ENCODE measurements around the gene KNSTRN. TPM values are rescaled to one million over a fixed set of nuclear protein-coding genes. Genes with fewer than 3 reads are reported as not detected.

The KNSTRN gene
- polyA plus RNA-seq, 1 donor (not counting 4 experiments of a cell fraction or from before 2014, with no cell fraction given) = 42.4 TPM

- H3K4me3 ChIP-seq (ENCODE audit: control insufficient read depth in 2 of 3, extremely low read depth in 1 of 3, insufficient read depth in 2 of 3, low read depth in 1 of 3, low read length in 3 of 3) = no peak overlapping the region
- H3K9me3 ChIP-seq (ENCODE audit: control insufficient read depth, low read depth, low read length) = no peaks in the 10 kb centered on the region
- no peak overlapping the region for H3K4me2 ChIP-seq (ENCODE audit: control insufficient read depth, extremely low read depth, insufficient read depth, low read depth, low read length)
- H3K9me1 ChIP-seq (ENCODE audit: control insufficient read depth, extremely low read depth, insufficient read depth, low read length) = no peaks in the 10 kb centered on the region
- H3K36me3 ChIP-seq (ENCODE audit: control insufficient read depth in 2 of 2, extremely low read depth in 1 of 2, insufficient read depth in 2 of 2, low read length in 2 of 2) = no peaks in the 10 kb centered on the region
- no peaks in the 10 kb centered on the region for H3K79me2 ChIP-seq (ENCODE audit: control insufficient read depth, insufficient read depth, low read length)
- TF ChIP-seq EZH2 (IDR thresholded peaks at IDR 0.05; ENCODE audit: low read length) (no peak), CTCF (optimal IDR thresholded peaks at IDR 0.05 in 1 of 3, IDR thresholded peaks at IDR 0.05 in 1 of 3, conservative IDR thresholded peaks at IDR 0.05 in 1 of 3; ENCODE audit: extremely low read depth in 1 of 3, insufficient read depth in 2 of 3, low read length in 3 of 3) (no peak)
- FAIRE-seq = no peak
- dilution Hi-C loops (cut with MboI; ENCODE audit: extremely low pct_ligation_motif_present, low sequenced_read_pairs) = no loop called here
- no peak overlapping the region for H3K27ac ChIP-seq (ENCODE audit: control insufficient read depth, insufficient read depth, low read length)
- H3K4me1 ChIP-seq (ENCODE audit: control insufficient read depth, extremely low read depth, insufficient read depth, low read length) = peaks cover 13% of the 10 kb centered on the region
- no peaks in the 10 kb centered on the region for H3K27me3 ChIP-seq (ENCODE audit: control insufficient read depth, extremely low read depth, insufficient read depth, low read length)
- DNase-seq (ENCODE audit: low read depth, low spot score) = no peak
- H3K9ac ChIP-seq (ENCODE audit: control insufficient read depth, extremely low read depth, insufficient read depth, low read length) = no peak overlapping the region
- H2AFZ ChIP-seq (ENCODE audit: control insufficient read depth, low read length) = no peak overlapping the region
- H4K20me1 ChIP-seq (ENCODE audit: control insufficient read depth, extremely low read depth, insufficient read depth, low read length) = no peaks in the 10 kb centered on the region
Measured at GRCh38 chr15:40348474-40348870, 34.0 kb upstream of the KNSTRN start.

GRCh38 chr15:40349163-40349562, 33.4 kb upstream of the KNSTRN start:
- FAIRE-seq (no peak), DNase-seq (ENCODE audit: low read depth, low spot score) (no peak)
- H3K9me3 ChIP-seq (ENCODE audit: control insufficient read depth, low read depth, low read length) = no peaks in the 10 kb centered on the region
- H3K79me2 ChIP-seq (ENCODE audit: control insufficient read depth, insufficient read depth, low read length) = no peaks in the 10 kb centered on the region
- peaks cover 6% of the 10 kb centered on the region for H3K4me1 ChIP-seq (ENCODE audit: control insufficient read depth, extremely low read depth, insufficient read depth, low read length)
- TF ChIP-seq CTCF (optimal IDR thresholded peaks at IDR 0.05 in 1 of 3, IDR thresholded peaks at IDR 0.05 in 1 of 3, conservative IDR thresholded peaks at IDR 0.05 in 1 of 3; ENCODE audit: extremely low read depth in 1 of 3, insufficient read depth in 2 of 3, low read length in 3 of 3) = no peak
- no peak for TF ChIP-seq EZH2 (IDR thresholded peaks at IDR 0.05; ENCODE audit: low read length)
- no peak overlapping the region for H3K27ac ChIP-seq (ENCODE audit: control insufficient read depth, insufficient read depth, low read length)
- H3K4me2 ChIP-seq (ENCODE audit: control insufficient read depth, extremely low read depth, insufficient read depth, low read depth, low read length) = no peak overlapping the region
- no peaks in the 10 kb centered on the region for H4K20me1 ChIP-seq (ENCODE audit: control insufficient read depth, extremely low read depth, insufficient read depth, low read length)
- H3K9ac ChIP-seq (ENCODE audit: control insufficient read depth, extremely low read depth, insufficient read depth, low read length) = no peak overlapping the region
- no peaks in the 10 kb centered on the region for H3K9me1 ChIP-seq (ENCODE audit: control insufficient read depth, extremely low read depth, insufficient read depth, low read length)
- H2AFZ ChIP-seq (ENCODE audit: control insufficient read depth, low read length) = no peak overlapping the region
- no peaks in the 10 kb centered on the region for H3K27me3 ChIP-seq (ENCODE audit: control insufficient read depth, extremely low read depth, insufficient read depth, low read length)
- dilution Hi-C loops (cut with MboI; ENCODE audit: extremely low pct_ligation_motif_present, low sequenced_read_pairs) = no loop called here
- H3K4me3 ChIP-seq (ENCODE audit: control insufficient read depth in 2 of 3, extremely low read depth in 1 of 3, insufficient read depth in 2 of 3, low read depth in 1 of 3, low read length in 3 of 3) = no peak overlapping the region
- H3K36me3 ChIP-seq (ENCODE audit: control insufficient read depth in 2 of 2, extremely low read depth in 1 of 2, insufficient read depth in 2 of 2, low read length in 2 of 2) = no peaks in the 10 kb centered on the region

Data from keratinocyte (primary cell).